ENCODE measurements around the gene SLC27A6. TPM values are rescaled to one million over a fixed set of nuclear protein-coding genes. Genes with fewer than 3 reads are reported as not detected.

SLC27A6 gene
- total and polyA plus RNA-seq, 2 experiments from 2014 or later = 2.0 to 4.8 TPM

- peaks cover 4% of the 10 kb centered on the region; the same call in 2 of the 3 replicates for H3K36me3 Mint-ChIP-seq (ENCODE audit: low read depth)
- H3K27ac ChIP-seq (ENCODE audit: low read depth) = no peak overlapping the region
- no peaks in the 10 kb centered on the region for H3K4me1 Mint-ChIP-seq
- H4K20me1 ChIP-seq (replicated peaks; ENCODE audit: insufficient read depth) = no peaks in the 10 kb centered on the region
- no peaks in the 10 kb centered on the region for H3K27me3 Mint-ChIP-seq (ENCODE audit: insufficient read depth, low read depth, poor library complexity)
- no peaks in the 10 kb centered on the region for H3K27me3 ChIP-seq (ENCODE audit: insufficient read depth)
- H3K4me3 Mint-ChIP-seq = no peak overlapping the region
- H3K4me1 ChIP-seq (ENCODE audit: insufficient read depth) = no peaks in the 10 kb centered on the region
- no peaks in the 10 kb centered on the region for H3K79me2 ChIP-seq (replicated peaks; ENCODE audit: insufficient read depth)
- no peak for ATAC-seq
- no peaks in the 10 kb centered on the region for H3F3A ChIP-seq (replicated peaks; ENCODE audit: low read depth)
- H3K9me2 ChIP-seq (ENCODE audit: insufficient read depth) = no peaks in the 10 kb centered on the region
- no peak for DNase-seq (ENCODE audit: low spot score)
- H3K4me3 ChIP-seq = no peak overlapping the region
- H3K36me3 ChIP-seq (ENCODE audit: insufficient read depth) = no peaks in the 10 kb centered on the region
- peaks cover 7% of the 10 kb centered on the region; the same call in 2 of the 3 replicates for H3K9me3 Mint-ChIP-seq
- H2AFZ ChIP-seq = no peak overlapping the region
- H3K4me2 ChIP-seq = no peak overlapping the region
- H3K27ac Mint-ChIP-seq = no peak overlapping the region; the same call in 1 of the 2 replicates
- TF ChIP-seq POLR2AphosphoS5 (IDR thresholded peaks at IDR 0.05; ENCODE audit: low read depth) (no peak), NANOG (IDR thresholded peaks at IDR 0.05; ENCODE audit: borderline replicate concordance) (no peak), ZNF331 (CRISPR knock-in tag; IDR thresholded peaks at IDR 0.05; ENCODE audit: low read depth) (no peak), STAT1 (IDR thresholded peaks at IDR 0.05; ENCODE audit: unreplicated experiment) (no peak), CREB1 (CRISPR knock-in tag; IDR thresholded peaks at IDR 0.05; ENCODE audit: low read depth) (no peak), EZH2 (IDR thresholded peaks at IDR 0.05; ENCODE audit: low read depth, unreplicated experiment) (no peak), REST (IDR thresholded peaks at IDR 0.05; ENCODE audit: unreplicated experiment) (no peak), EZH2phosphoT487 (IDR thresholded peaks at IDR 0.05; ENCODE audit: unreplicated experiment) (no peak), ZNF462 (CRISPR knock-in tag; IDR thresholded peaks at IDR 0.05) (no peak), ETS1 (IDR thresholded peaks at IDR 0.05) (no peak), JUNB (IDR thresholded peaks at IDR 0.05; ENCODE audit: unreplicated experiment) (no peak), CTCF (conservative IDR thresholded peaks at IDR 0.05; ENCODE audit: low read depth in 2 of 2) (no peak)
Observed at GRCh38 chr5:128927644-128928043, 37.6 kb upstream of the SLC27A6 start.

All from GM23338 (cell line).